NCI-H2227 (cell line): ENCODE results near the gene MYZAP.

Experiments used
- DNase-seq: peaks from one replicate; lab custom pipeline; 2025; ENCODE audit not compliant: unreplicated experiment; lab: John Stamatoyannopoulos, UW

The MYZAP gene, protein sequence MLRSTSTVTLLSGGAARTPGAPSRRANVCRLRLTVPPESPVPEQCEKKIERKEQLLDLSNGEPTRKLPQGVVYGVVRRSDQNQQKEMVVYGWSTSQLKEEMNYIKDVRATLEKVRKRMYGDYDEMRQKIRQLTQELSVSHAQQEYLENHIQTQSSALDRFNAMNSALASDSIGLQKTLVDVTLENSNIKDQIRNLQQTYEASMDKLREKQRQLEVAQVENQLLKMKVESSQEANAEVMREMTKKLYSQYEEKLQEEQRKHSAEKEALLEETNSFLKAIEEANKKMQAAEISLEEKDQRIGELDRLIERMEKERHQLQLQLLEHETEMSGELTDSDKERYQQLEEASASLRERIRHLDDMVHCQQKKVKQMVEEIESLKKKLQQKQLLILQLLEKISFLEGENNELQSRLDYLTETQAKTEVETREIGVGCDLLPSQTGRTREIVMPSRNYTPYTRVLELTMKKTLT

DNA sequence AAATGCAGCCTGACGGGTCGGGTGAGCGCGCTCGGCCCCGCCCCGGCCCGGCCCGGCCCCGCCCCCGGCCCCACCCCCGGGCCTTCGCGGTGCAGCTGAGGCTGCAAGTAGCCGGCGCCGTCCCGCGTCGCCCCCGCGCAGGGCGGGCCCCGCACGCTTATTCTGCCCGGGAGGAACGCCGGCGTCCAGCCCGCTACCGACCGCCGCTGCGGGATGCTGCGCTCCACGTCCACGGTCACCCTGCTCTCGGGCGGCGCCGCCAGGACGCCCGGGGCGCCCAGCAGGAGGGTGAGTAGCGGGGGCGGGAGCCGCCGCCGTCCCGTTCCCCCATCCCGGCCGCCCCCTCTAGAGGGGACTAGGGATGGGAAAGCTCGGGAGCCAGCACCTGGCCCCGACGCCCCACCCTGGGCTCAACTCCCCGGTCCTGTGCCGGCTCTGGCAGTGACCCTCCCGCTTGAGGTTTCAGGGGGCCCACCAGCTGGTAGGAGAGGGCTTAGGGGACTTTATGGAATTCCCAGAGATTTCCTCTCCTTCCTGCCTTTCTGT is at the start of gene MYZAP:
Gene MYZAP (plus strand): TSS at position 83 of the 546 bp plus-strand sequence. CDS start 131 bp downstream, at position 214.
- no peak for DNase-seq

DNA sequence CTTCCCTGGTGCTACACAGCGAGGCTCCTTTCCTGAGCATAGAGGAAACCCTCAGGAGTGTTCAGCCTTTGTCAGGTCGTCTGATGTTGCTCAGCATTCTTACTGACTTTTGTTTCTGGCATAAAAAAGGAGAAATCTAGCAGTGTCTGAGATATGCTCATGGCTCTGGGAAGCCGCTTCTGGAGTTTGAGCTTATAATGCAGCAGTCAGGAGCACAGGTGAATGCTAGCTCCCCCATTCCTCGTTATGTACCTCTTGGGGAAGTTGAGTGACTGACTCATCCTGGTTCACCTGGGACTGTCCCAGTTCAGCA is 49.2 kb upstream of the MYZAP start:
- no peak for DNase-seq

DNA sequence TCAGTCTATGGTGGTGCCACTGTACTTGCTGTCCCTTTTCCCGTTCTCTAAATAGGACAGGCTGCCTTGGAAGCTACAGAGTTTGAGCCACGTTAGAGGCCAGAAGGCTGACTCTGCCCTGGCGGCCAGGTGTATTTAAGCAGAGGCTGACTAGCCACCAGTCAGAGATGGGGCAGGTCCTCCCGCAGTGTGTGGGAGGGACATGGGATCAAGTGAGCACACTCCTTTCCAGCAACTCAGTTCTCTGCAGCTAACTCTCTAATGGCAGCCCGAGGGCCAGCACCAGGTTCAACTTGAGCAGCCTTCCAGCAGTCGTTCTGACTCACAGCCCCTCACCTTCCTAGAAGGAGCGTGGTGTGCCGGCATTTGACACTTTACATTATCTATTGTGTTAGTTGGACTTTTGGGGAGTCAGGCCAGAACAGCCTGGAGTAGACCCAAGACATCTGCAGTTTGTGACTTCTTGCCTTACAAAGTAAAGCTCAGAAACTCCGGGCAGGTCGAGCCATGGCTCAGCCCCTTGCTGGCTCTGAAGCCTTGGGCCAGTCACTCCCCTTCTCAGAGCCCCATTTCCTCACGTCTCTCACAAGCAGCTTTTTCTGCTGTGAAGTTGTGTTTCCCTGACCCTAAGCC is 46.7 kb upstream of the MYZAP start:
- no peak for DNase-seq

DNA sequence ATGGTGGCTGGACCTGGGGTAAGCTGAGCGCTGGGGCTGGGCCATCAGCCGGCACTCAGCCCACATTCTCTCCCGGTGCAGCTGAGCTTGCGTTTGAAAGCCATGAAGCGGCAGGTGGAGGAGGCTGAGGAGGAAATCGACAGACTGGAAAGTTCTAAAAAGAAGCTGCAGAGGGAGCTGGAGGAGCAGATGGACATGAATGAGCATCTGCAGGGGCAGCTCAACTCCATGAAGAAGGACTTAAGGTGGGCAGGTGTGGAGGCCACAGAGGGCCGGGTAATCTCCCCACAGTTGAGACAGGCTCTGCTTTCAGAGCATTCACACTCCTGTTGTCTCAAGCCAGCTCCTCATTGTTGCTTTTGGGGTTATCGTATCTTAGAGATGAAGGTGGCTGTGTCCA is 45.7 kb upstream of the MYZAP start:
- DNase-seq, result no peak

DNA sequence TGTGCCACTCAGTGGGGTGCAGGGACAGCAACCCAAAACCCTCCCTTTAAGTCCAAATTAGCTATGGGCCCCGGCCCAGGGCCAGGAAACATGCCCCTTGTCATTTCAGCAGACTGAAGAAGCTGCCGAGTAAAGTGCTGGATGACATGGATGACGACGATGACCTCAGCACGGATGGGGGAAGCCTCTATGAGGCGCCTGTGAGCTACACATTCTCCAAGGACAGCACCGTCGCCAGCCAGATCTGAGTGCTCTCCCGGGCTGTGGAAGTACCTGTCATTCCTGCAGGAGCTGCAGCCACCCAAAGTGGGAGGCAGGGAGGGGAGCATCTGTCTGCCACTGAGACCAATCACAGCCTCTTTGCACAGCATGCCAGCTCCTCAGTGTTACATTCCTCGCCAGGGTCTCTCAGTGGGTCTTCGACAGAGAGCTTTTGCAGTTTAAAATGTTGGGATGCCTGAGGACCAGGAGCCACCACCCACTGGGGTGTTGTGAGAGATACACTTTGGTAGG is 44.4 kb upstream of the MYZAP start:
- no peak for DNase-seq

DNA sequence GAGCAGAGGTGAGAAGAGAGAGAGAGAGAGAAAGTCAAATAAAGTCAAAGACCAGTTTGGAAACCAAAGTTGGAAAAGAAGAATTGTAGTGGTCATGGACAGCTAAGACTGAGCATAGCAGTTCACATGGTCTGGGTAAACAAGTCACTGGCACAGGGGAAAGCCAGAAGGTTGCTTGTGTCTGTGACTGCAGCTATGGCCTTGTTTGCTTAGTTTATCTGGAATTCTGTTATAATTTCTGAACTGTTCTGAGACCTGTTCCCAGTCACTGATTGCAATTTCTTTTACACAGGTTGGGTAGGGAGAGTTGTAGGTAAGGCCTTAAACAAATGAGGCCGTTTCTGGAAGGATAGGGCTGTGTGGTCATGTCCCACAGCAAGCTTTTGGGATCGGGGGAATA is 43.4 kb upstream of the MYZAP start:
- no peak for DNase-seq

DNA sequence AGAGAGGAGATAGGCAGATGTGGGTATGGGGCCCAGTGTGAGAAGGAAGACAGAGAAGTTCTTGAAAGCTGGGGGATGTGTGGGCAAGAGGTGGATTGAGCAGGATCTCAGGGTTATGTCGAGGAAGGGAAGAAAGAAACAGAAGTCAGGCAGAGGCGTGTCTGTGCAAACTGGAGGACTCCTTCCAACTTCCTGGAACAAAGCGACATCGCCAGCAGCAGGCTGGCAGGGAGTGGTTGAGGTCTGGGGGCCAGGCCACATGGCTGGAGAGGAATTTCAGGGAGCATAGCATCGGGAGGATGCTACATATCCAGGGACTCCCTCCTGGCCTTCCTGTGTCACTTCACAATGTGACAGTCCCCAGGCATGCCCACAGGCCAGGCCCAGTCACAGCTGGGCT is 42.9 kb upstream of the MYZAP start:
- no peak for DNase-seq

DNA sequence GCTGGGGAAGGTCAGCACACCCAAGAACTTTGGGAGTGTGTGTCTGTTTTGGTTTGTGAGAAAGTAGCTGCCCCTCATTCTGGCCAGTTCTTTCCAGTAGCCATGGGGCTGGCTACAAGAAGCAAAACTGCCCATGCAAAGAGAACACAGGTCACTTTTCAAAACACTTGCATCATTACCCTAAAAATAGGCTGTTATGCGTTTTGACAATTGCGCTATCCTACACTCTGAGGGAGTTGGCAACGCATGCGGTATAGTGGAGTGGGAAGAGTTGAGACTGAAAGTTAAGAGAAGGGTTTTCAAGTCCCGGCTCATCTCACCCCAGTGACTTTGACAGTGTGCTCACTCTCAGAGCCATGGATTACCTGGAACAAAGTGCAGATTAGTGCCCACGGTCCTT is 41.8 kb upstream of the MYZAP start:
- no peak for DNase-seq

DNA sequence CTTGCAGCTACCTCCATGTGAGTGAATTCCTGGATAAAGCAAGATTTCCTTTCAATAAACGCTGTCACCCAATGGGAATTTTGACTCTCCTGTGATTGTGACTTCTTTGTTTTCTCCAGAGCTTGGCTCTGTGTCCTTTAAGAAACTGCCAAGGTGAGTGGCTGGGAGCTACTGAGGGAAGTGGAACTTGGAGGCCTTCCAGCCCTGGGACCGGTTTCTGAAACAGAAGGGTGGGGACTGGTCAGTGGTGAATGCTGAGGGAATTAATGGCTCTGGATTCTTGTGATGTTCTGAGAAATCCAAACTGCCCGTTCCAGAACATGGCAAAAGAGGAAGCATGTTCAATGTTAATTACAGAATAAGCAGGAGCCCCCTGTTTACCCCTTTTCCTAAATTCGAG is 41.1 kb upstream of the MYZAP start:
- no peak for DNase-seq

DNA sequence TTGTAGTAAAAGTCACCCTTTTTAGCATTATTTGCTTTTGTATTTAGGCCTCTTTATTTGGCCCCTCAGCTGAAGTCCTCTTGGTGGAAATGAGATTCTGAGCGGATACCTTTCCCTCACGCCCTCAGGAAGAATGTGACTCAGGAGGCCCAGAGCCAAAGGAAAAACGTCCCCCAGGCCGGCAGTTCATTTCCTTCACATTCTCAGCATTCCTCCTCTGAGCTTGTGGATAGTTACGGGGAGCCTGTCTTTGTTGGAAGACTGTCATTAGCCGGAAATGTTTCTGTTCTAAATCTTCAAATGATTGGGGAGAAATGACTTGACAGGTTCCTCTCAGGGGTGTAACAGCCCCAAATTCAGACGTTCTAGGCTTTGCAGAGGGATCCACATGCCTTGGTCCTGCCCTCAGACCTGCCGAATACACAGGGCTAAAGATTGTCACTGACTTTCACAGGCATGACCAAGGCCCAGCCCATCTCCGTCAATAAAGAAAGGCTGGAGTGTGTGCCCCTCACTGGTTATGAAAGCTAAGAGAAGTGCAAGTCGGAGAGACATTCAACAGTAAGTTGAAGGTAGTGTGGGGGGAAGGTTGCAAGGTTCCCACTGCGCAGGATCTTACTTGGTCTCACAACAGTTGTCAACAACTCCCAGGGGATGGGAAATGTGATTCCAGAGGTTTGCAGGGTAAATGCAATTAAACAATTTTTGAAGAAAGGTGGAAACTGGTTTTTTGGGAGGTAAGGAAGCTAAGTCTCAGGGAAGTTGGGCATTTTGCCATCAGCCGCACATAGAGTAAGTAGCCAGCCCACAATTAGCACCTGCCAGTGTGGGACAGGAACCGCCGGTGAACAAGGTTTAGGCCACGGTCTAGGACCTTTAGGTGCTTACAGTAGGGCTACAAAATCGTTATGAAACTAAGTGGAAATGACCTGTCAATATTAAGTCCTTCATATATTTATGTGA is 39.7 kb upstream of the MYZAP start:
- no peak for DNase-seq

DNA sequence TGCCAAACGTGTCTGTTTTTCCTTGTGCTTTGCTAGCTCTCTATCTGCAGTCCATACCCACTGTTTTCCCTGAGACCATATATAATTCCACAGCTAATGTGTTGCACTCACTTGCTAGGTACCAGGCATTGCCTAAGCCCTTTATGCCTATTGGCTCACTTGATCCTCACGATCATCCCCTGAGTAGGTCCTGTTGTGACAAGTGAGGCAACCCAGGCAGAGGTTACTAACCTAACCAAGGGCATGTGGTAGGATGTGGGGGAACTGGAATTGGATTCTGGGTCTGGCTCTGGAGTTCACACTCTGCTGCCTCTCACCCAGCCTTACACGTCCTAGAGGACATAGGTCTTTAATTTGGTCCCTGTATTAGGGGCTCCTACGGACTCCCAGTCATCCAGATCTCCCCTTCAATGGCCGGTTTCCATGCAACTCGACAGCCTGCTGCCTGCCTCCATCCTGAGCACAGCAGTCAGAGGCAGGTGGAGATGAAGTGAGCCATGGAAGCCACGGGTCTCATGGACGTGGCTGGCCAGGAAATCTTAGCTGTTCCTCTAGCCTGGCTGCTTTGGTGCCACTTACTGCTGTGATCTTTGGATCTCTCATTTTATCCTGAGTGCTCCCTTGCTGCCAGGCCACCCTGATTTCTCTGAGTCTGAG is 38.9 kb upstream of the MYZAP start:
- no peak for DNase-seq

DNA sequence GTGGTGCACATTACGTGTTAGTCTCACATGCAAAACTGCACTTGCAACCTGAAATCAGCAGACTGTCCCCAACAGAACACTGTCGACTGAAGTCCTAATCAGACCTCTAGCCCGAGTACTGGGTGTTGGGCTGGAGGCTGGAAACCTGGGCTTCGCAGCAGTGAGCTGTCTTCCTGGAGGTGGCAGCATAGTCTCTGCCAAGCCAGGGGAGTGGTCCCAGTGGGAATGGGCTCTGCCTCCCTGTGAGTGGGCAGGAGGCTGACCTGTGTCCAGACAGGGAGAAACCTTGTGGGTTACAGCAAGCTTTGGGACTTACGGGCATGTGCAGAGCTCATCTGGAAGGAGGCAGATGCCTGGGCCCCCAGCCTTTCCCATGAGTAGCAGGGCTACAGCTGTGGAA is 38.2 kb upstream of the MYZAP start:
- DNase-seq, result no peak

DNA sequence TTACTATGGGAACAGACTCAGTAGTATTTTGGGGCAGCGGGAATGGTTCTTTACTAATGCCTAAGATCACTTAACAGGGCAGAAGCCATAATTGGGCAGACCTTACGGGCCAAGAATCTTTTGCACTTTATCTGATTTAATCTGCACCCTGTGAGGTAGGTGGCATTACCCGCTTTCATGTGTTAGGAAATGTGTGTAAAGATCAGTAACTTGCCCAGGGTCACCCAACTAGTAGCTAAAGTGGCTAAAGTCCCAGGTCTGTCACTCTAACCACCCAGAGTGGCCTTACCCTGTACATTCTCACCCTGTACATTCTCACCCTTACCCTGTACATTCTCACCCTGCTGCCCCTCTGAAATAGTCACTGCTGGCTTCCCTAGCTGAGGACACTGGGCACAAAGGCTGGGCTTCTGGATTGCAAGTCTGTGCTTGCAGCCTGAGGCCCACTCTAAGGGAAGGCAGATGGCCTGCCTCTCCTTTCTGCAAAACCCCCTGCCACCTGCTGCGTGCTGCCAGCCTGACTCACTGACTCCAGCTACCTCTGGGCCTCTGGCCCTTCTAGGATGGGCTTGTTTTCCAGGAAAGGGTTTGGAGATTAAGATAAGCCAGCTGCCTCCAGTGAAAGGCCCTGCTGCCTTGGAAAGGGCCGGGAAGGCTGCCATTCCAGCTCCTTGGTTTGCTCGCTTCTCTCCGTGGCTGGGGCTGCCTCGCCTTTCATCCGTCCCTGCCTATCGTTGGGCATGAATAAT is 37.5 kb upstream of the MYZAP start:
- no peak for DNase-seq

DNA sequence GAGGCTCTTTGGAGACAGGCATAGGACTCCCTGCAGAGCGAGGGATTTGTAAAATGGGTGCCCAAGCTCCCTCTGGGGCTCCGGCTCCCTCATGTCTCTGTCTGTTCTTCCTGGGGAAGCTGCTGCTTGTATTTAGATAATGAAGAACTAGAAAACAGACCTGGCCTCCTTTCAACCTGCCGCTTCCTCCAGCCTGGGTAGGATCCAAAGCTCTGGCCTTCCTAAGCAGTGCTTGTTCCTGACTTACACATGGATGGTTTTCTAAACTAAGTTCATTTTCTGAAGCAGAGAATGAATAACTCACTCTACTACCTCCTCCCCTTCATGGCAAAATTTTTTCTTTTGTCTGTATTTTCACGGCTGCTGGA is 36.9 kb upstream of the MYZAP start:
- no peak for DNase-seq

DNA sequence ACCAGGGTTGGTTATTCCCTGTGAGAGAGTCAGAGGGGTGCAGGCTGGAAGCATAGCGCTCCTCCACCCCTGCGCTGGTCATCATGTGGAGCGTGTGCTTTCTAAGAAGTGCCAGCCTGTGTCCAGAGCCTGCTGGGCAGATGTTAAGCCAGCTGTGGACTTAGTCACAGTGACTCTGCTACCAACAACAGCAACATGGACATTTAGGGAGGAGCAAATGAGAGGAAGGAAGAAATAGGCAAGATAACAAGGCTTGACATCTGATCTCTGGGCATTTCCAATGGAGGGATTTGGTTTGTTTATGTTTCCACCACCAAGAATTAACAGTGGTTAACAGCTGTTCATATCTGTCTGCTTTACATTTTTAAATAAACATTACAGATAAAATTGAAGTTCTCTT is 36.4 kb upstream of the MYZAP start:
- no peak for DNase-seq

DNA sequence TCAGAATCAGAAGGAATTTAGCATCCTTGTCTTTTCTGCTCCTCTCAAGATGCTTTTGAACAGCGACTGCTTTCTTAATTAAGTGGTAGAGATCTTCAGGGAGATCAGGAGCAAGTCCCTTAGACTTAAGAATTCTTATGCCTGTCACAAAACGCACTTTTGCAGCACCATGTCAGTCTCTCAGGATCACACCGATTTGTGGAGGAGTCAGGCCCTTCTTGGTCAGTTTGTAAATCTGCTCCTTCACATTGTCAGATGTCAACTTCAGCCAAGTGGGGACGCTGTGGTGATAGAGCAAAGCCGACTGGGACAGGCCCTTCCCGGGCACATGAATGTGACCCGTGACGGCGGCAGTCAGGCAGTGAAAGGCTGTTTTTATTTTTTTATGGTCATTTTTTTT is 35.7 kb upstream of the MYZAP start:
- DNase-seq, result no peak

DNA sequence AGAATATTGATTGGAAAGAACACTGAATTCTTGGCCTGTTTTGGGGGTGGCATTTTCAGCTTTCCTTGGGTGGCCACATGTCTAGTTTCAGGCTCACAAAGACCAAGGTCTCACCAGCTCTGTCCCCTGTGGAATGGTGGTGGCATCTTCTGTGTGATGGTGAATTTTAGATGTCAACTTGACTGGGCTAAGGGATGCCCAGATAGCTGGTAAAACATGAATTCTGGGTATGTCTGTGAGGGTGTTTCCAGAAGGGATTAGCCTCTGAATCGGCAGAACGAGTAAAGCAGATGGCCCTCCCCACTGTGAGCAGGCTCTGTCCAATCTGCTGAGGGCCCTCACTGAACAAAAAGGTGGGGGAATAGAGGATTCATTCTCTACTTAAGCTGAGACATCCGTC is 34.4 kb upstream of the MYZAP start:
- no peak for DNase-seq

DNA sequence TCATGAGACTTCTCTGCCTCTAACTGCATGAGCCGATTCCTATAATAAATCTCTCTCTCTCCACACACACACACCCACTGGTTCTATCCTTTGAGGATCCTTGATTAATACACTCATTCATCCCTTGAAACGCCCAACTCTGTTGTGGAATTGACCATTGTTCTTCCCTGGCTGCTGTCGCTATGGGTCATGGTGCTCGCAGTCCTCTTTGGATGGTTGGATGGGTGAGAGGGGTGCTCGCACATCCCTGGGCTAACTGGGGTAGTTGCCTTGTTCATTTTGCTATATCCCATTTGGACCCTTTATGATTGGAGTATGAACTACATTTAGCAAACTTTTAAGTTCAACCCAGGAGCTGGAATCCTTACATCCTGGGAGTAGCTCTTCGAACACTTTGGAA is 33.9 kb upstream of the MYZAP start:
- no peak for DNase-seq

DNA sequence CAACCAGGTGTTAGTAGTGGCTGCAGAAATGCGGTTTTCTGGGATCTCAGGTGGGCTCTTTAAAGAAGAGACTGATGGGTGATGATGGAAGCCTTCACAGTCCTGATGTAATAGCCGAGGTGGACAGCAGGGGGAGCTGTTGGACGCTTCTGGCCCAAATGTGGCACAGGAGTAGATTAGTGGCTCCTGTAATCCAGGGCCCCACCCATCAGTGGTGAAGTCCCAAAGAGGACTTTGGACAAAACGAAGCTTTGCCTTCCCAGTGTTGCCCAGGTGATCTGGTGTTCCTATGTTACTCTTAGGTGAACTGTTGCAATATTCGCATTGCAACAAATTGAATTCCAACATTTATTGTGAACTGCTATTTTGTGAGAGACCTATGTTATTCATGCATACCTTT is 31.8 kb upstream of the MYZAP start:
- peak; percentile 21 for DNase-seq
